Stimulated activated CD8-positive, alpha-beta memory T cell treated with anti-CD3 and anti-CD28 coated beads, Interleukin-12 subunit alpha, Interleukin-12 subunit beta, amount 100 ng/mL, for 24 hours (primary cell): ENCODE measurements around the gene CDK19.
A peak's percentile ranks its signal among the peaks of the same experiment; 100 is the strongest.

ENCODE experiments used
- DNase-seq: peaks from one replicate; pipeline ENCODE4 v3.0.0-alpha.2; 2020; ENCODE audit errors: extremely low read depth

CDK19 gene

DNA sequence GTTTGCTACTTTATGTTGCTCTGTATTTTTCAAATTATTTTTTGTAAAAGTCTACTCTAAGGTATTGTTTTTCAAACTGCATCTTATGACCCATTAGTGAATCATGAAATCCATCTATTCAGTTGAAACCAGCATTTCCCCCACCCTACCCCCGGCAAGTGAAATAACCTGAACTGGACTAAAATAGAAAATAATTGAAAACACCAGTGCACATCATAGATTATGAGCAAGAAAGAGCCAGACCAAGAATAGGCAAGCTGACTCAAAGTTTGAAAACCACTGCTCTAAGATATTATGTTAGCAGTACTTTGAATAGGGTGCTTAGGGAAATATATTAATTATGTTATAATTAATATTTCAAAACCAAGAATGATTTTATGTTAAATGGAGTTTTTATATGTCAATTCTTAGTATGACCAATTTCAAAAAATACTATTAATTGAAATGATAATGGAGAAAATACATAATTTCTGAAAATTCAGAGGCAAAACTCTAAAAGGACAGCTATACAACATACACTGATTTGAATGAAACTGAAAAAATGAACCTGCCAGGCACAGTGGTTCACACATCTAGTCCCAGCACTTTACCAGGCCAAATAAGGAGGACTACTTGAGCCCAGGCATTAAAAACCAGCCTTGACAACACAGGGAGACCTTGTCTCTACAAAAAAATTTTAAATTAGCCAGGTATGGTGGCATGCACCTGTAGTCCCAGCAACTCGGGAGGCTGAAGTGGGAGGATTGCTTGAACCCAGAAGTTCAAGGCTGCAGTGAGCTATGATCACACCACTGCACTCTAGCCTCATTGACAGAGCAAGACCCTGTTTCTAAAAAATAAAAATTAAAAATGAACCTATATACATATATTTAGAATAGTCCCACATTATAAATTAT is 112.0 kb downstream of the CDK19 start:
- DNase-seq = no peak

DNA sequence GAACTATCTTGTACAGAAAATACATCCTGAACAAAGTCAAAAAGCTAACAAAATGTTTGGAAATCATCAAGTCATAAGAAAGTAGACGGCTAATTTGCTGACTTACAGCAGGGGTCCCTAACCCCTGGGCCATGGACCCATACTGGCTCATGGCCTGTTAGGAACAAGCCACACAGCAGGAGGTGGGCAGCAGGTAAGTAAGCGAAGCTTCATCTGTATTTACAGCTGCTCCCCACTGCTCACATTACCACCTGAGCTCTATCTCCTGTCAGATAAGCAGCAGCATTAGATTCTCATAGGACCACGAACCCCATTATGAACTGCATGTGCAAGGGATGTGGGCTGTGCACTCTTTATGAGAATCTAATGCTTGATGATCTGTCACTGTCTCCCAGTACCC is 115.5 kb downstream of the CDK19 start:
- no peak for DNase-seq

DNA sequence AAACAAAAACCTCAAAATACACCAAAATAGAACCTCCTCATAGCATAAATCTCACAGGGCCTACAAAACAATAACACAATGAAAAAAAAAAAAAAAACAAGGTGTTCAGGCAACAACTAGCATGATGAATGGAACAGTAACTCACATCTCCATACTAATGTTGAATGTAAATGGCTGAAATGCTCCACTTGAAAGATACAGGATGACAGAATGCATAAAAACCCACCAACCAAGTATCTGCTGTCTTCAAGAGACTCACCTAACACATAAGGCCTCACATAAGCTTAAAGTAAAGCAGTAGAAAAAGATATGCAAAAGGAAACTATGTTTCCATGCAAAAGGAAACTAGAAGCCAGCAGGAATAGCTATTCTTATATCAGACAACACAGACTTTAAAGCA is 121.3 kb downstream of the CDK19 start:
- DNase-seq = no peak

DNA sequence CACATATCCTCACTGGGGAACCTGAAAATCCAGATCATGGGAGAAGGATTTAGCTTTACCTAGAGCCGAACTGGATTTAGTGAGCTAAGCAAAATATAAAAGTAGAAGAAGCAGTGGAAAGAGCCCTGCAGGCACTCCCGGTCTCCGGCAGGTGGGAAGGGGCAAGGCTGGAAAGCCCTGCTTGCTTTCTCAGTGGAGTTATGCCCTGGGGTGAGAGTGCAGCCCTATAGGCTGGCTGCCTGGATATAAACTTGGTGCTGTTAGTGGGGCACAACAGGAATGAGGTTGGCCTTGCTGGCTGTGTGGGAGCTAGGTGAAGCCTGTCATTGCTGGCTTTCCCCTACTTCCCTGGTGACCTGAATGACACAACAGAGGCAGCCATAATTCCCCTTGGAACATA is 122.0 kb downstream of the CDK19 start:
- no peak for DNase-seq

DNA sequence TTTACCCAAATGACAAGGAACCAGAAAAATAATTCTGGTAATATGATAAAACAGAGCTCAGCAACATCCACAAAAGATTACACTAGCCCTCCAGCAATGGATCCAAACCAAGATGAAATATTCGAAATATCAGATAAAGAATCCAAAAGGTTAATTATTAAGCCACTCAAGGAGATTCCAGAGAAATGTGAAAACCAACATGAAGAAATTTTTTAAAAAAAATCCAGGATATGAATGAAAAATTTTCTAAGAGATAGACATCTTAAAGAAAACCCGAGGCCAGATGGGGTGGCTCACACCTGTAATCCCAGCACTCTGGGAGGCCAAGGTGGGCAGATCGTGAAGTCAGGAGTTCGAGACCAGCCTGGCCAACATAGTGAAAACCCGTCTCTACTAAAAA is 124.4 kb downstream of the CDK19 start:
- no peak for DNase-seq

DNA sequence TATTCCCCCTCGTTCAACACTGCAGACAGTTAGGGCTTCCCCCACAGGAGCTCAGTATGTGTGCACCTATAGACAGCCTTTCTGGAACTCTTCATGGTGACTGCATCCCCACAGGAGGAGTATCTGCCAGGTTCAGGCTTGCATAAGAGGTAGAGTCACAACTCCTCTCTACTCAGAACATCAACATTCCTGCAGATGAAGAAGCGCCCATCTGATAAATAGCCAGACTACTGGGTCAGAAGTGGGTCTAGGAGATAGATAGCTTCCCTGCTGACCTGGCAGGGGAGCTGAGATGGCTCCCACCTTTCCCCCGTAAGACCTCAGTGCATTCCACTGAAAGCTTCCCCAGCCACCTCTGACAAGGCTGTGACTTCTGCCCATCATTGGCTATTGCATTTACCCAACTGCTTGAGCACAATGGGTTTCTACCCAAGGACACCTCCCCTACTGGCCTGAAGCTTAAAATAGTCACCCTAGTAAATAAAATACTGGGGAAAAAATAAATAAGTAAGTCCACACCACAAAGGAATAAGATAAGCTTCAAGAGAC is 125.1 kb downstream of the CDK19 start:
- DNase-seq = no peak

DNA sequence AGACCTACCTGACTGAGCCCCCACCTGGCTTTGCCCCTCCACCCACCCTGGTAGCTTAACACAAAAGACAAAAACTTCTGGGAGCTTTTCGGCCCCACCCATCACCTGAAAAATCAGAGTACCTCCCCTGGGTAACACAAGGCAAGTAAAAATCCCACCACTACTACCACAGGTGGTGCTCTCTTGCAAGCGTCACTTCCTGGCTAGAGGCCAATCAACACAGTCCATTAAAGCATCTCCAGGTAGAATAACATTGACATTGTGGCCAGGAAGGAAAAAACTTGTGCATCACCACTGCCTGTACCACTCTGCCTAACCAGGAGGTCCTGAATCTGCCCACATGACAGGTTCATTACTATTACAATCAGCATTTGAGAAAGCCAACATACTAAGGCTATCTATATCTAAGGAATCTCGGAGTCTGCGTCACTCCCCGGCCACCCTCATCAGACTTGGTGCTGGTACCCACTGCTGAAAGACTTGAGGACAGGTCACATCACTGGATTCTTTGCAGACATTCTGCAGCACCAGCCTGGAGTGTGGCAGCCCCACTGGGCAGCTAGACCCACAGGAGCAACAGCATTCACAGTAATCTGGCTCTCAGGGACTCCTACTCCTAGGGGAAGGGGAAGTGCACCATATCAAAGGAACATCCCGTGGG is 125.9 kb downstream of the CDK19 start:
- no peak for DNase-seq

DNA sequence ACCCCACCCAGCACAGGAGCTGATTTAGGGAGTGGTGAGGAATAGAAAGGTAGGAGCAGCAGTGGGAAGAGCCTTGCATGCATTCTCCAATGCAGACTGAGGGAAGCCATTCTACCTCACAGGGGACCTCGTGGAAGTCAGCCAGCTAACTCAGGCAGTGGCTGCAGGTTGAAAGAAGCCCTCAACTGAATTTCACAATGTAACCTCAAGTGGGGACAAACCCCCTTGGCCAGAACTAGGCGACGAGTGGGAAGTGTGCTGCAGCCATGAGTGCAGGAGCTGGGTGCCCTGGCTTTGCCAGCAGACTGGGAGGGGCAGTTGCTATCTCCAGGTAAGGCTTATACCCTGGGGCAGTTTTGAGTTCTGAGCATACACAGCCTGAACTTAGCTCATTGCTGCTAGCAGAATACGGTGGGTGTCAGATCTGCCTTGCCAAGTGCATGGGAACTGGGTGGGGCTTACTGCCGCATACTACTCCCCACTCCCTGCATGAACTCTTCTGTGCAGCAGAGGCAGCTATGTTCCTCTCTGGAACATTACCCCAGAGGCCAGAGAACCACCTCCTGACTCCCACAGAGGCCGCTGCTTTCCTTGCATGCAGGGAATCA is 126.5 kb downstream of the CDK19 start:
- no peak for DNase-seq

DNA sequence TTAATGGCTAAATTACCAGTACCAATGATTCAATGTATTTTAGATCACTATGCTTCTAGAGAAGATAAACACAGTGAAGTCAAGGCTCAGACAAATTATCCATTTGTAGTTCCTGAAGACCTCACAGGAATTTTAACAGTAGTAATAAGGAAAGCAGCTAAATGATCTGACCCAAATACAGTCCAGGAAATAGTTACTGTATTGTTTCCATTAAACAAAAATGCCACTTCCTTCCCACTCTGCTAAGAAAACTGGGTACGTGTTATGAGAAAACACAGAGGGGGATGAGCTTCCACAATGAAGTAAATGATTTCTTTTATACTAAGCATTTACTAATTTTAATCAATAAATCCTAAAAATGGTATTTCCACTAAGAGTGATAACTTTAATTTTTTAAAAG is 127.9 kb downstream of the CDK19 start:
- no peak for DNase-seq

DNA sequence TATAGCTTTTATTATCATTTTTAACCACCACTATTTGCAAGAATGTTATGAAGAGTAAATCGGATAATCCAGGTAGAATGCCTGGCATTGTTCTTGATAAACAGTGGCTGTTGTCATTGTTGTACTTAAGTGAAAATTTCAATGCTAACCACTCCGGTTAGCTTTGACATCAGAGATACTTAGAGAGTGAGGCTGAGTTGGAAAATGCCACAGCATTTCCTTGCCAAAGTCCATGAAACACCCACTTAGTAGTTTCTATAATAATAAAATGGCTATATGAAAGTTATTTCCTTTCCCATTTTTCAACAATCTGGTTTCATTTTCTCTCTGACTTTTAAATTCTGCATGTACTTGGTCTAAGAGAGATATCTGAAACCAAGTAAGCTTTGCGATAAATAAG is 132.0 kb downstream of the CDK19 start:
- DNase-seq = no peak

DNA sequence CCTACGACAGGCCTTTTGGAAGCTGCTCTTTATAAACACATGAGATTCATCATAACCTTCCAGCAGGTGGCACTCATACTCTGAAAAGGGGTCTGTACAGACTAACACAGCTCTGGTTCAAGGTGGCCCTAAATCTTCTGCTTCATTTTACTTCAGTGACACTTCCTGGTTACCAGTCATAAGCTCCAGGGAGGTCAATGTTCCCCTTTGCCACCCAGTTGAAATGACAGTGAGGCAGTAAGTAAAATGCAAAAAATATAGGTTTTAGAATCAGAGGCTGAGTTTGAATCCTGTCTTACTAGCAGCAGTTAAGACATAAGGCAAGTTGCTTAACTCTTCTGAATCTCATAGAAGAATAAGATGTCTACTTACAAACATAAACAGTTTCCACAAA is 132.8 kb downstream of the CDK19 start:
- DNase-seq = peak; percentile 12

DNA sequence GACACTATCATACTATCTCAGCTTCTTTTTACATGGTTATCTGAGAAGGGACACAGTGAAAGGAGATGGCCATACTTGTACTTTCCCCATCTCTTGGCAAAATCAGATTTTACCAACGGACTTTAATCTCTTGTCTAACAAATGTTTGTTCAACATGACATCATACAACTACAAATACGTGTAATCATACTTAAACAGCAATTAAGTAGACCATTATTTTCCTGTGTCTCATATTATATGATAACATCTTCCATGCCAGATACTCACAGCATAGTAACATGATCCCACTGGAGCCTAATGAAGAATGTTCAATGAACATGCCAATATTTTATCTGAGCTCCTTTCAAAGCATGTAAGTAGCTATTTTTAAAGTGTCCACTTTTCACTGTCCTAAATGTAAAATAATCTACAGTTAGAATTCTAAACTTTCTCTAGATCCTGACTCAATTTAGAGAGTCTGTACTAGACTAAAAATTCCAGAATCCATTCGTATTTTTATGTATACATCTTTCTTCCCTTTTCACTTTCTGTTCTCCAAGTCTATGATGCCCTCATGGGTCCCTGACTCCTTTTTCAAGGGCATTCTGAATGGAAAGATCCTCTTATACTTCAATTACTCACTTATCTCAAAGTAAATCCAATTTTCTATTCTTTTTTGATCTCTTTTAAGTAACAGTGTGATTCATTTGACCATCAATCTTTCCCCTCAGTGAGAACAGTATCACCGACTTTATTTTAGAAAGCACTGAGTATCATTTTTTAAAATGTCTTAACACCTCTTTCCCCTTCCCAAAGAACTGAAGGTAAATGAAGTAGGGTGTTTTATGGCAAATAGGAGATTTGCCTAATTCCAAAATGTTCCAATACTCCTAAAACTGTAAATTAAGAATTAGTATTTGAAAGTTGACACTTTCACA is 133.5 kb downstream of the CDK19 start:
- no peak for DNase-seq

DNA sequence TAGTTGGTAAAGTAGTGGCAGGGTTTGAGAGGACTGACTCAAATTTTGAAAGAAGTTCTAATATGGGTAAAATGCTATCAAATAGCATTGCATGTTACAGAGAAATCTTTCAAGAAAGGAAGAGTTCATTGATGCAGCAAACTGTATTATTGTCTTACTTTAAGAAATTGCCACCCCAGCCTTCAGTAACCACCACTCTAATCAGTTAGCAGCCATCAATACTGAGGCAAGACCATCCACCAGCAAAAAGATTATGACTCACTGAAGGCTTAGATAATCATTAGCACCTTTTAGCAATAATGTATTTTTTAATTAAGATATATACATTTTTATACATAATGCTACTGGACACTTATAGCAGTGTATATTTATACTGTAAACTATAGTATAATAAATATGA is 138.9 kb downstream of the CDK19 start:
- DNase-seq = no peak

DNA sequence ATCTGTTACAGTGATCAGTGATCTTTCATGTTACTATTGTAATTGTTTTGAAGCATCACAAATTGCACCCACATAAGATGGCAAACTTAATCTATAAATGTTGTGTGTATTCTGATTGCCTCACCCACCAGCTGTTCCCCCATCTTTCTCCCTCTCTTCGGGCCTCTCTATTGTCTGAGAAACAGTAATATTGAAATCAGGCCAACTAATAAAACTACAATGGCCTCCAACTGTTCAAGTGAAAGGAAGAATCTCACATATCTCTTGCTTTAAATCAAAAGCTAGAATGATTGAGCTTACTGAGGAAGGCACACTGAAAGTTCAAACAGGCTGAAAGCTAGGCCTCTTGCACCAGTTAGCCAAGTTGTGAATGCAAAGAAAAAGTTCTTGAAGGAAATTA is 141.2 kb downstream of the CDK19 start:
- DNase-seq = no peak

DNA sequence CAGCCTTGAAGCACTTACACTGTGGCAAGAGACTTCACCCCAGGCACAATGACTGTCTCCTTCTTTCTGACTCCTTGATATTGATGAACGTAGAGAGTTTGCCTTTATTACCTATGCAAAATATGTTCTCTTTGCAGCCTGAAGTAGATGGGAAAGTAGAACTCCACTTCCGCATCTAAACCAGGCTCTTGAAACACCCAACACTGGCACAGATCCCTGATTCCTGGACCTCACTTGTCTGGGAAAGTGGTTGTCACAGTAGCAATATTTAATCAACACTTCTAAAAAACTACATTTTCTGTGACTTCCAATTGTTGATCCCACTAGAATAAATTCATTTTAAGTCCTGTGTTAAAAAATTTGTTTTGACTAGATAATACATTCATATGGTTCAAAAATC is 143.1 kb downstream of the CDK19 start:
- DNase-seq = no peak

DNA sequence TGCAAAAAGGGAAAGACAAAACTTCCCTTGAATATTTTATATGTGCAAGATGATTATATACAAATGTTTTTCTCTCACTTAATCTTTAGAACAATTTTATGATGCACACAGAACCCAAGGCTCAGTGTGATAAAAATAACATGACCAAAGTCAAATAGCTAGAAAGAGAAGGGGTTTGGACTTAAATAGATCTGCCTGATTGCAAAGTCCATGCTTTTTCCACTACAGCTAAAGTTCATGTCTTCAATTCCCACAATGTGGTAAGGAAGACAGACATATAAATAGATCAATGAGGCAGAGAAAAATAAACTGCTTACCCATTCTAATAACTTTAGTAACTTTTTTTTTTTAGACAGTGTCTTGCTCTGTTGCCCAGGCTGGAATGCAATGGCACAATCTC is 143.8 kb downstream of the CDK19 start:
- DNase-seq = no peak

DNA sequence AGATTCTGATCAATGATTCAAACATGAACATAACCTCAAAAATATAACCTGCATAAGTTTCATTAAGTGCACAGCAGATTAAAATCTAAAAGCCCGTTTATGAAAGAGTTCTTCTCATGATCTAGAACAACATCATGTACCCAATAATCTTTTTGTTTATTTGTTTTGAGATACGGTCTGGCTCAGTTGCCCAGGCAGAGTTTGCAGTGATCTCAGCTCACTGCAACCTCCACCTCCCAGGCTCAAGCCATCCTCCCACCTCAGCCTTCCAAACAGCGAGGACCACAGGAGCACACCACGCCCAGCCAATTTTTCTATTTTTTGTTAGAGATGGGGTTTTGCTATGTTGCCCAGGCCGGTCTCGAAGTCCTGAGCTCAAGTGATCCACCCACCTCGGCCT is 149.7 kb downstream of the CDK19 start:
- no peak for DNase-seq

DNA sequence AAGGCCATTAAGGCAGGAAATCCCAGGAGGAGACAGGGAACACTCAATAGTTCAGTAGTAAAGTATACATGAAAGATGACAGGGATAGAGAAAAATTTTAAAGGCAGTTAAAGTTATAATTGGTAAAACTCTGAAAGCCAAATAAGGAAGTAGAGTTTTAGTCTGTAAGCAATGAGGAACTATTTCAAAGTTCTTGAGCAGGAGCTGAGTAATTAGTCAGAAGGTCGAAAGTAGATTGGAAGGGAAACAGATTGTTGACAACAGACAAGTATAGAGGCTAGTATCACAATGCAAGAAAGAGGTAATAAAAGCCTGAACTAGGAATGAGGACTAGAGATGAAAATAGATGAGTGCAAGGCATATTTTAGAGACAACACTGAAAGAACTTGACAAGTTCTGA is 150.3 kb downstream of the CDK19 start:
- no peak for DNase-seq

DNA sequence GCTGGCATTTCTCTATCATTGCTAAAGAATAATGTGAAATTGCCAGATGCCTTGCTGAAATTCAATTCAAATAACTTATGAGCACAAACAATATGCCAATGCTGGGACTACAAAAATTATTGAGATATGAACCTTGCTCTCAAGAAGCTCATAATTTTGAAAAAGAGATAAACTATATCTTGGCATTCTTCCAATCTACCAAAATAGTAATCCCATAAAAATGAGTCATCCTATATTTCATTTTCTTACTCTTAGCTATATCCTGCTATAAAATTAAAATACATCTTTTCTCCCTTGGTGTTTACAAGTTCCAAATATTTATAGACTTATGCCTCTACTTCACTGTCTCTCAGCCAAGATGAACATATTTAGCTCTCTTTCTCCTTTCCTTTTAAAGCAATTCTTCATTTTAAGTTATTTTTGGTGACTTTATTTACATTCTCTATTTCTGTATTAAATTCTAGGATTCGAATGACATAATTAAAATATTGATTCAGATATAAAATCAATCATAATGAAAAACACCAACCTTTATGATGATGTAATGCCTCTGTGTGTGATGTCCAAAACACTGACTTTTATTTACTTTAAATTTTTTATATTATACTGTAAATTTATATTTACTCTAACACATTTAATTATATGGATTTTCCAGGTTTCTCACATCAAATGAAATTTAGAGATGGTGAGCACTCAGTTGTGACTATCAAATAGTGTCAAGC is 152.6 kb downstream of the CDK19 start:
- DNase-seq = no peak

DNA sequence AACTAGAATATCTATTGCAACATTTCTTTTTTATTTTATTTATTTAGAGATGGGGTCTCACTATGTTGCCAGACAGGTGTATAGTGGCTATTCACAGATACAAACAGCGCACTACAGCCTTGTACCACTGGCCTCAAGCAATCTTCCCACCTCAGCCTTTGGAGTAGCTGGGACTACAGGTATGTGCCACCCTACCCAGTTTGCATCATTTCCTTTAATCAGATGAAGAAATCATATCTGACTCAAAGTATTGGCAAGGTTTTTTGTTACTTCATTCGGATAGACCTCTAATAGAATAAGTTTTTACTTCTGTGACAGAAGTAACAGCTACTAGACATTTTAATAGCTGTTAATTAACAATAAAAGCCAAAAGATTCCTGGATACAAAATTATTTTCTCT is 153.9 kb downstream of the CDK19 start:
- no peak for DNase-seq

DNA sequence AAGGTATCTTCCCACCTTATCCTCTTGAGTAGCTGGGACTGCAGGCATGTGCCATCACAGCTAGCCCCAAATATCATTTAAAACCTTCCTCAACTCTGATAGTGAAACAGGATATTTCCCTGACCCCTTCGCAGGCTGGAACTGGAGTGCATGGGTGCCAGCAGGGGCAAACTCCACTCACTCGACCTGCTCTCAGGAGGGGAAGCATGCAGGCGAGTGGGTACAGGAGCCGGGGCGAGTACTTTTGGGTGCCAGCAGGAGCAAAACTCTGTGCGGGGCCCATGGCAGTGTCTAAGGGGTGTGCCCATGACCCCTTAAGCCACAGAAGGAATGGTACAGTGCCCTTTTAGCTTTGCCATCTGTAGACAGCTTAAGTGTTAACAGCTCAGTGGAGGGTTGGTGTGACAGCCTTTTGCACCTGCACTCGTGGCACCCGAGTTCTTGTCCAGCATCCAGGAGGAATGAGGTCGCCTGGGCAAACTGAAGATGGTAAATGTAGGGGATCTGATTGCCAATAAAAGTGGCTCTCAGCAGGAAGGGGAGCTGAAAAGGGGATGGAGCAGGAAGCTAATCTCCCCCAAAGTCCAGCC is 155.1 kb downstream of the CDK19 start:
- DNase-seq = no peak
